Measurements from ENCODE around the gene GYS1. TPM values are rescaled to one million over a fixed set of nuclear protein-coding genes. Genes with fewer than 3 reads are reported as not detected.

GYS1 gene
- total and polyA plus RNA-seq, 2 experiments from 2014 or later = 15.9 to 28.9 TPM

DNA sequence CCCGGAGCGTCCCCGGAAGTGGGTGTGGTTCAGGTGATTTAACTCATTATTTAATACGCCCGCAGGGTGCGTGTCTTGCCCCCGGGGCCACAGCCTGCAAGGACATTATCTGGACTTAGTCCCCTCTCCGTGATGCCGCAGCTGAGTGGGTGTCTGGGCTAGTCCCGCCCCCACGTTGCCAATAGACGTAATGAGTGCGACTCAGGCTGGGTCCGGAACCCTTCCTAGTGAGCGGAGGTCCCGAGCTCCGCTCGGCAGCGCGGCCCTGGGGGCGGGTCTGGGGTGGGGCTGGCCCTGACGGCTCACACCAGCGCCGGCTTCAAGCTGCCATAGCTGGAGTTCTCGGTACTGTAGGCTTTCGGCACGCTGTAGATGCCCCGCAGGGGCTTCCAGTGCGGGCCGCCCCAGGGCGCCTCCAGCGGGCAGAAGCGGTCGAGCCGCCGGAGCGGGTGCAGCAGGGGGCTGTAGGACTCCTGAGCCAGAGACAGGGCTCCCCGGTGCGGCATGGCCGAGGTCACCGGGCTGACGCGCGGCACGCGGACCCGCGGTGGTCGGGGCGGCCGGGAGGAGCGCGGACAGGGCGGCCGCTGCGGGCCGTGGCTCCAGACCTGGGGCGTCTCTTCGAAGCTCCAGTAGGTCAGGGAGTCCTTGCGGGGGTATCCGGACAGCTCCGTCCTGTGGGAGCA, 24.7 kb upstream of the GYS1 start:
- Histone ChIP-seq H3K4me3 (peak overlapping the region; percentile 64), H3K9me2 (ENCODE audit: insufficient read depth) (no peaks in the 10 kb centered on the region), H2AFZ (no peak overlapping the region), H3K4me2 (peak overlapping the region; percentile 92), H4K20me1 (replicated peaks; ENCODE audit: insufficient read depth) (no peaks in the 10 kb centered on the region; the same call in 1 of the 2 replicates), H3K36me3 (ENCODE audit: insufficient read depth) (no peaks in the 10 kb centered on the region), H3F3A (replicated peaks; ENCODE audit: low read depth) (0 out of 2 replicates have a peak, but pooled peaks cover 3% of the 10 kb centered on the region), H3K79me2 (replicated peaks; ENCODE audit: insufficient read depth) (no peaks in the 10 kb centered on the region), H3K4me1 (ENCODE audit: insufficient read depth) (peaks cover 19% of the 10 kb centered on the region; the same call in 1 of the 2 replicates), H3K27me3 (ENCODE audit: insufficient read depth) (peaks cover 35% of the 10 kb centered on the region), H3K27ac (ENCODE audit: low read depth) (no peak overlapping the region)
- Mint-ChIP-seq H3K4me1 (peaks cover 22% of the 10 kb centered on the region), H3K27ac (no peak overlapping the region), H3K9me3 (peaks cover 3% of the 10 kb centered on the region; the same call in 1 of the 3 replicates), H3K4me3 (peak overlapping the region; percentile 69; the same call in 2 of the 3 replicates), H3K36me3 (ENCODE audit: low read depth) (peaks cover 25% of the 10 kb centered on the region), H3K27me3 (ENCODE audit: insufficient read depth, low read depth, poor library complexity) (peaks cover 31% of the 10 kb centered on the region)
- TF ChIP-seq POLR2AphosphoS5 (IDR thresholded peaks at IDR 0.05; ENCODE audit: low read depth) (peak; percentile 12; the same call in 1 of the 2 replicates), CREB1 (CRISPR knock-in tag; IDR thresholded peaks at IDR 0.05; ENCODE audit: low read depth) (0 out of 2 replicates have a peak, but pooled peaks have one; percentile 19), EZH2 (IDR thresholded peaks at IDR 0.05; ENCODE audit: low read depth, unreplicated experiment) (no peak)
- TF ChIP-seq, protein P1, sequence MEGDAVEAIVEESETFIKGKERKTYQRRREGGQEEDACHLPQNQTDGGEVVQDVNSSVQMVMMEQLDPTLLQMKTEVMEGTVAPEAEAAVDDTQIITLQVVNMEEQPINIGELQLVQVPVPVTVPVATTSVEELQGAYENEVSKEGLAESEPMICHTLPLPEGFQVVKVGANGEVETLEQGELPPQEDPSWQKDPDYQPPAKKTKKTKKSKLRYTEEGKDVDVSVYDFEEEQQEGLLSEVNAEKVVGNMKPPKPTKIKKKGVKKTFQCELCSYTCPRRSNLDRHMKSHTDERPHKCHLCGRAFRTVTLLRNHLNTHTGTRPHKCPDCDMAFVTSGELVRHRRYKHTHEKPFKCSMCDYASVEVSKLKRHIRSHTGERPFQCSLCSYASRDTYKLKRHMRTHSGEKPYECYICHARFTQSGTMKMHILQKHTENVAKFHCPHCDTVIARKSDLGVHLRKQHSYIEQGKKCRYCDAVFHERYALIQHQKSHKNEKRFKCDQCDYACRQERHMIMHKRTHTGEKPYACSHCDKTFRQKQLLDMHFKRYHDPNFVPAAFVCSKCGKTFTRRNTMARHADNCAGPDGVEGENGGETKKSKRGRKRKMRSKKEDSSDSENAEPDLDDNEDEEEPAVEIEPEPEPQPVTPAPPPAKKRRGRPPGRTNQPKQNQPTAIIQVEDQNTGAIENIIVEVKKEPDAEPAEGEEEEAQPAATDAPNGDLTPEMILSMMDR (conservative IDR thresholded peaks at IDR 0.05; ENCODE audit: low read depth in 2 of 2) = peak in 1 of 2 experiments; percentile 34; a peak in 3 of 4 replicates
- DNase-seq (ENCODE audit: low spot score) (peak; percentile 83), ATAC-seq (peak; percentile 67)

DNA sequence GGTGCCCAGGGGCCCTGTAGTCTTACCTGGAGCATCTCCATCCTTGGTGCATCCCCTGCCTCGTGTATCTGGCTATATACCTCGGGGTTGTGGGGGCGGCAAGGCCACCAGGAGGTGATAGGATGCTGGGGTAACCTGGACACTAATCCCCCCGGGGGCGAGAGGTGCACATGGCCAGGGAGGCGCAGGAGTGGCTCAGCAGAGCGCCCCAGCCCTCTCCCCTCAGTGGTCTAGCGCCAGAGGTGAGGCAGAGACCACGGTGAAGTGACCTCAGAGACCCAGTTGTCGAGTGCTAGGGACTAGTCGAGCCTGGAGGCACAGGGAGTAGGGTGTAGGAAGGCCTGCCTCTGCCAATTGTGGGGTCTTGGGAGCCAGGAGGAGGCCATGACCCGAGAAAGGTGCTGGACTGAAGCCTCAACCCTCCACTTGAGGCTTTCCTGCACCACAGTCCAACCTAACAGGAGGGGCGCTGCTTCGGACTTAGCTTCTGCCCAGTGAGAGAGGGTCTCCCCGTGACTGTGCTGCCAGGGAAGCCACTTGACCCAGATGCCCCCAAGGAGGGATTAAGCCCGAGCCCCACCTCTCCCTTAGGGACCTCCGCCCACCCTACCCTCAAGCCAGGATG, 24.0 kb upstream of the GYS1 start, which contains the start of gene LHB:
LHB (minus strand) TSS at position 51 of the 625 bp plus-strand sequence; CDS start at position 41, 10 bp downstream.
- H3K4me3 Mint-ChIP-seq = peak within 1 kb of the TSS; percentile 63
- no peak within 1 kb of the TSS for H2AFZ ChIP-seq
- H3K4me1 ChIP-seq (ENCODE audit: insufficient read depth) = peaks cover 19% of the 10 kb centered on the region; the same call in 1 of the 2 replicates
- peaks cover 30% of the 10 kb centered on the region for H3K27me3 Mint-ChIP-seq (ENCODE audit: insufficient read depth, low read depth, poor library complexity)
- H3K4me3 ChIP-seq = peak within 1 kb of the TSS; percentile 64
- DNase-seq (ENCODE audit: low spot score) = peak; percentile 63
- H3K9me2 ChIP-seq (ENCODE audit: insufficient read depth) = no peaks in the 10 kb centered on the region
- H3K27ac ChIP-seq (ENCODE audit: low read depth) = no peak within 1 kb of the TSS
- no peaks in the 10 kb centered on the region for H3K79me2 ChIP-seq (replicated peaks; ENCODE audit: insufficient read depth)
- H3K36me3 Mint-ChIP-seq (ENCODE audit: low read depth) = peaks cover 31% of the 10 kb centered on the region
- 0 out of 2 replicates have a peak, but pooled peaks cover 3% of the 10 kb centered on the region for H3F3A ChIP-seq (replicated peaks; ENCODE audit: low read depth)
- H3K9me3 Mint-ChIP-seq = peaks cover 3% of the 10 kb centered on the region; the same call in 1 of the 3 replicates
- no peaks in the 10 kb centered on the region; the same call in 1 of the 2 replicates for H4K20me1 ChIP-seq (replicated peaks; ENCODE audit: insufficient read depth)
- no peak; the same call in 2 of the 3 replicates for ATAC-seq
- peaks cover 22% of the 10 kb centered on the region for H3K4me1 Mint-ChIP-seq
- H3K4me2 ChIP-seq = peak within 1 kb of the TSS; percentile 92
- H3K36me3 ChIP-seq (ENCODE audit: insufficient read depth) = no peaks in the 10 kb centered on the region
- no peak within 1 kb of the TSS for H3K27ac Mint-ChIP-seq
- TF ChIP-seq, protein P1 (conservative IDR thresholded peaks at IDR 0.05; ENCODE audit: low read depth in 2 of 2) = peak in 1 of 2 experiments; percentile 17; a peak in 3 of 4 replicates
- TF ChIP-seq POLR2AphosphoS5 (IDR thresholded peaks at IDR 0.05; ENCODE audit: low read depth) (no peak), NANOG (IDR thresholded peaks at IDR 0.05; ENCODE audit: borderline replicate concordance) (no peak)
- peaks cover 35% of the 10 kb centered on the region for H3K27me3 ChIP-seq (ENCODE audit: insufficient read depth)
